ENCODE results near the gene HOXA3. TPM values are rescaled to one million over a fixed set of nuclear protein-coding genes. Genes with fewer than 3 reads are reported as not detected.

The HOXA3 gene
- total RNA-seq, 4 donors from 2014 or later, result 3.4 to 3.9 (median 3.6) TPM

DNA sequence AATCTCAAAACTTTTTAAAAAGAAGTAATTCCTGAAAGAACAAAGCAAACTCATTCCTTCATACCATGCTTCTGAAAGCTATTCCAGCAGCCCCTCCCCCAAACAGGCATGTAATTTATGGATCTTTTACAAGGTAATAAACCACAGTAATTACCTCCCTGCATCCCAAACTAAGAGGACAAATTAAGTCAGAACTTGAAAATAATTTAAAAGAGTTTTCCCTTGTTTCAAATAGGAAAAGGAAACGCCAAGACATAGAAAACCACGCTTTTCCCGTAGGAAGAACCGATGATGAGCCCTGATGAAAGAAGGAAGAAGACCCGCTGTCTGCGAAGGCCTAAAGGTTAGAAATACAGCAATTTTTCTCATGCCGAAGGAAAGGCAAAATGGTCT, 30.7 kb downstream of the HOXA3 start:
- TF ChIP-seq, protein P1, sequence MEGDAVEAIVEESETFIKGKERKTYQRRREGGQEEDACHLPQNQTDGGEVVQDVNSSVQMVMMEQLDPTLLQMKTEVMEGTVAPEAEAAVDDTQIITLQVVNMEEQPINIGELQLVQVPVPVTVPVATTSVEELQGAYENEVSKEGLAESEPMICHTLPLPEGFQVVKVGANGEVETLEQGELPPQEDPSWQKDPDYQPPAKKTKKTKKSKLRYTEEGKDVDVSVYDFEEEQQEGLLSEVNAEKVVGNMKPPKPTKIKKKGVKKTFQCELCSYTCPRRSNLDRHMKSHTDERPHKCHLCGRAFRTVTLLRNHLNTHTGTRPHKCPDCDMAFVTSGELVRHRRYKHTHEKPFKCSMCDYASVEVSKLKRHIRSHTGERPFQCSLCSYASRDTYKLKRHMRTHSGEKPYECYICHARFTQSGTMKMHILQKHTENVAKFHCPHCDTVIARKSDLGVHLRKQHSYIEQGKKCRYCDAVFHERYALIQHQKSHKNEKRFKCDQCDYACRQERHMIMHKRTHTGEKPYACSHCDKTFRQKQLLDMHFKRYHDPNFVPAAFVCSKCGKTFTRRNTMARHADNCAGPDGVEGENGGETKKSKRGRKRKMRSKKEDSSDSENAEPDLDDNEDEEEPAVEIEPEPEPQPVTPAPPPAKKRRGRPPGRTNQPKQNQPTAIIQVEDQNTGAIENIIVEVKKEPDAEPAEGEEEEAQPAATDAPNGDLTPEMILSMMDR (IDR thresholded peaks at IDR 0.05; ENCODE audit: low read depth), result no peak

DNA sequence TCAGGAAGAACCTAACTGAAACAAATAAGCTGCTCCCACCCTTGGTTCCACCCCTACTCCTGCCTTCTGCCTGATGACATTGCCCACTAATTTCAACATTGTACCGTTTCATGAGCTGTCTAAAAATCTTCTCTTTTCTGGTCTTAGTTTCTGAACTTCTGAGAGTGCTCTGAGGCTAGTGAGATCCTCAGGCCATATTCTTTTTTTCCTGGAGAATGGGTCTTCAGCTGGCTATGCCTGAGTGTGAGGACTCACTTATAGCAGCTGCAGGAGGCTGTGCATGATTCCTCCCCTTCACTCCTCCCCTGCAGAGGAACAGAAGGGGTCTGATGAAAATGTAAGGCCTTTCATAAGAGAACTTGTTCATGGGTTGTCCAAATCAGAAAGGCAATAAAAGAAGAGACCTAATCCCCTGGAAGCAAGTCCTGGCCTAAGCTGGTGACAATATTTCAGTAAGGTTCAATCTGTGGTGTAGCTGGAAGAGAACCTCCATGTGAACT, 32.9 kb downstream of the HOXA3 start:
- TF ChIP-seq, protein P1 (IDR thresholded peaks at IDR 0.05; ENCODE audit: low read depth), result no peak

DNA sequence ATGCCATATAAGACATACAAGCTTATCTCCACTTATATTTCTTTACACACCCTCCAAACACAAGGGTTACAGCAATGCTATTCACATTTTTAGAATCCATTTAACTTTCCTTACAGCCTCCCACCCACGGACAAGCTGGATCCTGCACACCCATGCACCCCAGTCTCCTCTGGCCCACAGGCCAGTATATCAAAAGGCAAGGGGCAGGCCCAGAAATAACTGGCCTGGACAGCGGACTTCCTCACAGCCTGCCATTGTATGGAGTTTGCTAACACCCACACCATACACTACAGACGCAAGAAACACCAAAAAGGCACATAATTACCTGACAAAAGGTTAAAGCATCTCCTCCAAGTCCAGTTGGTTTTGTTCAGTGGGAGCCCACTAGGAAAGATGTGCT, 33.8 kb downstream of the HOXA3 start:
- TF ChIP-seq, protein P1 (IDR thresholded peaks at IDR 0.05; ENCODE audit: low read depth), result no peak

DNA sequence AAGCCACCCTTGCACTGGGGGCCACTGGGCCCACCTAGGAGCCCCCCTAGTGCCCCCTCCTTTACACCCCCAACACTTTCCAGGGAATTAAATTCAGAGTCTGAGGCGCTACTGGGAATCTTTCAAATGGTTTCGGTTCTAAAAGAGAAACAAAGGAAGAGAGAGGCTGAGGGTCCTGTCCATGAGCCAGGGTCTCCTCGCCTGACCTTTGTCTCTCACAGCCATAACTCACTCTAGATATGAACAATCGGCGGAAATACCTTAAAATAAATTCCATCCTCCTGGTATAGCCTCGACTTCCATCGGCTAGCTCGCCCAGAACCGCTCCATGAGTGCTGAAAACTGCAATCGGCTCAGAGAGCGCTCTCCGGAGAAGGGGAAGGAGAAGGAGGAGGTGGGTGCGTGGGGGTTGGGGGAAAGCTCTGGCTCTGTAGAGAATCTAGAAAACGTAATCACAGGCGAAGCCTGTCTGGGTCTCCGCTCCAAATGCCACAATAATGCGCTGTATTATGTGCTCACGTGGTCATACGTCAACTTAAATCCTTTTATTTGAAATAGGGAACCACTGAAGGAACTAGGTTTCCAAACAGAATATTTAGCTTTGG, 34.4 kb downstream of the HOXA3 start:
- TF ChIP-seq, protein P1 (IDR thresholded peaks at IDR 0.05; ENCODE audit: low read depth), result no peak

DNA sequence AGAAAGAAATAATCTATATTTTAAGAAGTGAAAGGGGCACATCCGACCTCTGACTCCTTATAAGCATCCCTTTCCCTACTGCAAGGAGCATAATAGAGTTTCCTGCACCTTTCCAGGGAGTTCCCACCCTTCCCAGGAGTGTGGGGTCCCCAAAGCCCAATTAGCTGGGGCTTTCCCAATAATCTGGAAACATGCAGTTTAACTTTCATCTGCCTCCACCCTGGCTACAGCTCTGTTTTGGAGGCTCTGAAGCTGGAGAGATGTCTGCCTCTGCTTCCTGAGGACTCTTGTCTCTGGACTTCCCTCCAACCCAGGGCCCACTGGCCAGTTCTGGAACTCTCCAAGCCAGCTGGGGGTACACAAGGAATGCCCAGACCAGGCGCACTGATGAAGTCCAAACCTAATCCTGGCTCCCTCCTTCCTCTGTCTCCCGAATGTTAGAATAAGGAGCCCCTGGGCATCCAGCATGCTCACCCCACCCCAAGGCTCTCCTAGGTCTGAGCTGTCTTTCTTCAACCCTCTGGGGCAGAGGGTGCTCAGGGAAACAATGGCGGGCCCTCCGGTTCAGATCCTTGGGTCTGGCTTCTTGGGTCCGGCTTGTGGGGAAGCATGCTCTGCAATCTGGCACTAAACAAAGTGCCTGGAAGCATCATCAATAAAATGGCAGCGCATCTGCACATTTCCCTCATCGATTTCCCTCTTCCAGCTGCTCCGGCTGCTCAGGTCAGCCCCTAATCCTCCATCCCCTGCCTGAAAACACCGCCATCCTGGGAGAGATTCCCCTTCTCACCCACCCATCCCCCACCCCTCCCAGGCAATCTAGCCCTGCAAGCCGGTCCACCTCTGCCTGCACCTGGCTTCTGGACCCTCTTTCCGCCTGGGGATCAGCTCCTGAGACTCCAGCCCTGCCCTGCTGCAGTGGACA, 35.2 kb downstream of the HOXA3 start:
- TF ChIP-seq, protein P1 (IDR thresholded peaks at IDR 0.05; ENCODE audit: low read depth), result no peak

DNA sequence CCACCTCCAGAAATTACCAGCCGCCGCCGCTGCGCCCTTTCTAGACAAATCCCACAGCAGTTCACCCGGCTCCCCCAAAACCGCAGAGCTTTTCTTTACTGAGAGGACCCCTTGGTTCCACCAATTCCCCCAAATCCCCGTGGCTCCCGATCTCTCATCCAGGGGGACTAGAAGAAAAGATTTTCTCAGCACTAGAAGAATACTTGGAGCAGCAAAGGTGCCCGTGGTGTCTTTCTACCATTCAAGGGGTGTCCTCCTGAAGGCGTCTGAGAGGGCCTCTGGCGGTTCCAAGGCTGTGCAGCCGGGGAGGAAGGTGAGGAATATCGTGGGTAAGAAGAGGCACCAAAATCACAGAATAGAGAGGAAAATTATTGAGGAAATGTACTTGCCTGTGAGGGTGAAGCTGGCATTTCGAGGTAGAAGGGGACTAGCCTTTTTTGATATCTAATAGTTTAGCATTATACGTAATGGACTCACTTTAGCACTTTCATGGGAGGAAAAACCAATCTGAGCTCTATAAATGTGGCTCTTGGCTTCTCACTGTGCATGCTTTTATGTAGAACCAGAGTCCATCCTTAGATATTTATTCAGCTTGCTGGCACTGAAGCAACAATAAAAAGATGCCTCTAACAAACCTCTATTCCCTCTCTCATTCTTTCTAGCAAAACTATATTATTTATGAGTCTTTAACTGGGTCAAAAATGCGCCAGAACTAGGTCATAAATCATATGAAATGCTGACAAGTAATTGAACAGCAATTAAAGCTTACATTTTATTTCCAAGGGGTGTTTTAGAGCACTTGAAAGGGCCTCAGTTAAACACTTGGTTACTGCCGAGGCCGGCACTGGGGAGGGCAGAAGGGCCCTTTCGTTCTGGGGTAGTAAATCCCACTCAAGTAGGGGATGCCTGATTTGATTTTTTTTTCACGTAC, 36.1 kb downstream of the HOXA3 start:
- TF ChIP-seq, protein P1 (IDR thresholded peaks at IDR 0.05; ENCODE audit: low read depth), result no peak

Measured in subcutaneous adipose tissue (tissue), 4 donors.